Vagina (tissue), 2 donors: ENCODE results near the gene CAPRIN1.

Experiments used
- CTCF ChIP-seq, 3 experiments: fragments of 450-650 bp in 2 of 3; fragments of 200-600 bp in 1 of 3; sonication (generic) in 1 of 3; IDR thresholded peaks; one replicate each; pipeline ENCODE4 v1.5.1; 2017 to 2019; ENCODE audit warnings: antibody characterized with exemption in 3 of 3, mild to moderate bottlenecking in 2 of 3, moderate library complexity in 2 of 3
- POLR2A ChIP-seq, 2 donors: fragments of 450-650 bp; IDR thresholded peaks; one replicate each; pipeline ENCODE4 v1.6.1; 2017; ENCODE audit warnings: antibody characterized with exemption in 2 of 2, mild to moderate bottlenecking in 2 of 2, moderate library complexity in 2 of 2
- POLR2AphosphoS5 ChIP-seq, 2 donors: sonication (generic); formaldehyde crosslinking; IDR thresholded peaks; one replicate each; pipeline ENCODE4 v1.9.0; 2017; ENCODE audit warnings: antibody characterized with exemption in 2 of 2, mild to moderate bottlenecking in 2 of 2, low read depth in 1 of 2; ENCODE audit not compliant: insufficient read depth in 1 of 2

- no peak for TF ChIP-seq CTCF (IDR thresholded peaks at IDR 0.05)
- no peak for TF ChIP-seq POLR2AphosphoS5 (IDR thresholded peaks at IDR 0.05; ENCODE audit: insufficient read depth in 1 of 2, low read depth in 1 of 2)
- no peak for TF ChIP-seq POLR2A (IDR thresholded peaks at IDR 0.05)
Observed at GRCh38 chr11:34021977-34022735, 29.4 kb upstream of the CAPRIN1 start.
